GM12891 (cell line): ENCODE data around the gene TLE1.

Experiments used
- POLR2A ChIP-seq: IDR thresholded peaks from 2 replicates; pipeline ENCODE4 v1.6.1; 2011; ENCODE audit warnings: low read depth, low read length, control low read depth
- POLR2AphosphoS5 ChIP-seq: IDR thresholded peaks from 2 replicates; pipeline ENCODE4 v1.6.1; 2011; ENCODE audit warnings: low read depth, low read length, control low read depth
- POU2F2 ChIP-seq: IDR thresholded peaks from 2 replicates; pipeline ENCODE4 v1.6.1; 2011; ENCODE audit warnings: low read depth, mild to moderate bottlenecking, control low read depth, low read length, moderate library complexity
- SPI1 ChIP-seq: IDR thresholded peaks from 2 replicates; pipeline ENCODE4 v1.6.1; 2011; ENCODE audit warnings: low read depth, low read length, control low read depth
- TAF1 ChIP-seq: IDR thresholded peaks from 2 replicates; pipeline ENCODE4 v1.6.1; 2011; ENCODE audit warnings: low read depth, low read length, control low read depth

- TF ChIP-seq SPI1 = no peak
- TF ChIP-seq POLR2A = no peak
- TF ChIP-seq POLR2AphosphoS5 = no peak
- TF ChIP-seq TAF1 = no peak
- no peak for TF ChIP-seq POU2F2
Measured at GRCh38 chr9:81566074-81566698, 123.2 kb downstream of the TLE1 start.
